GM19328 (cell line): ENCODE measurements around the gene IRX1.

Experiments
- ATAC-seq: cut with Tn5 transposase; IDR thresholded peaks from one replicate; pipeline ENCODE4 v1.9.1; 2021; ENCODE audit warnings: mild to moderate bottlenecking, moderate library complexity; ENCODE audit not compliant: unreplicated experiment

The IRX1 gene

DNA sequence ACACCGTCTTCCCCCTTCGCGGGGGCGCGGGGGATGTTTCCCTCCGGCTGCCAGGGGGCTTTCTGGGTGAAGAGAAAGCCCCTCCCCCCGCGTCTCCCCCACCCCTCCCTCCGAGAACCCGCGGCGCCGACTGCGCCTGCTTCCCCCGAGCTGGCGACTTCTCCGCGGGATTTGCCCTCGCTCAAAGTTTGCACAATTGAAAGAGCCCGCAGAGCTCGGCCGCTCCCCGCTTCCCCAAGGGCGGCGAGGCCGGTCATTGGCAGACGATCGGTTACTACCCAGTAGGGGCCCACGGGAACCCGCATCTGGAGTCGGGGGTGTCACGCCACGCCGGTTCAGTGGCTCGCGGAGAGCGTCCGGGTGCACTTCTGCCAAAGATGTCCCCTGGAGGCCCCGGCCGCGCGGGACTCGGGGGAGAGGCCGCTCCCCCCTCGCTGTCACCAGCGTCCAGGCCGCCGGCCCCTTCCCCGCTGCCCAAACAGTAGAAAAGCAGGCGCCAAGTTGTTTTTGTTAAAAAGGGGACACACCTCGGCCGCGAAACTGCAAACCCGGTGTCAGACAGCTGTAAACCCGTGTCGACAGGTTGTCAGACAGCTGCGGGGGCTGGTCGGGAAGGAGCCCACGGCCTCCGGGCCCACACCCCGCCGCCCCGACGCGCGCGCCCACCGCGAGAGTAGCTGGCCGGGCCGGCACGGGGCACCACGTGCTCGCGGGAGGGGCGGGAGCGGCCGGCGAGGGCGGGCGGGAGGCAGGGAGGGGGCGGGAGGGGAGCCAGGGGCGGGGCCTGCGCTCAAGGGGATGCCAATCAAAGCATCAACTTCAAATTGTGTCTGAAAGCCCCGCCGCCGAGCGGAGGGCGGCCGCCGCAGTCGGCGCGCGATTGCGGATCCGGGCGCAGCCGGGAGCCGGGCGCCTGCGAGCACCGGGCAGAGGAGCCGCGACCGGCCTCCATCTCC, at the start of gene IRX1:
Gene IRX1 (plus strand): TSS at position 827 of the 956 bp plus-strand sequence. CDS start 274 bp downstream, outside the sequence.
- no peak for ATAC-seq

DNA sequence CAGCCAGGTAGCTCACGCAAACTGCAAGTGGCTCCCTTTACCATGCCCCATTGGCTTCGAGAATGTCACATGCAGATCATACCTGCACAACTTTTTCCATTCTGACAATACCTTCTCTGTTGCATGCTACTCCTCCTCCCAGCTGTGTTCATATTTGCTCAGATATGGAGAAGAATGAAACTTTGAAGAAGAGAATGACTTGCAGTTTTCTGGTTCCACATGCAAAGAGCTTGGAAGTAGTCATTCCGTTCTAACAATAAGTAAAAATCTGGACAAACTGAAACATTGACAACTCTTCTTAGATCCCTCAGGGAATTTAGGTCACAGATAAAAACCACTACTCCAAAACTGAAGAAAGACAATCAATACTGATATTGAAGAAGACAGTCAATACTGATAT, 49.6 kb upstream of the IRX1 start:
- ATAC-seq = no peak

DNA sequence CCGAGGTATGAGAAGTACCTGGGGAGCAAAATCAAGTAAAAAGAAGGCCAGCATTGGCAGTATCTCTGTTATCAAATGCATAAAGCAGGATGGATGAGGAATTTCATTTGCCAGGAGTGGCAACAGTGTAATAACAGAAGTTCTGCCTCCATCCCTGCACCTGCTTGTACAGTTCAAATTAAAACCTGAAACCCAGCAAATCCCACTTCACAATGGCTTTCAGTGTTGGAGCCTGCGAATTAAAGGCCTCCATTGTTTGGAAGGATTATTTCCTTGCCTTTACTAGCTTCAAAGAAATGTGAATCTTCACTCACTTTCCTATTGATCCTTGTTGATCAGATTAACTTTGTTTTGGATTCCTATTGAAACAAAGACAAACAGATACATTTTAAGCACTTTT, 31.5 kb upstream of the IRX1 start:
- ATAC-seq = no peak

DNA sequence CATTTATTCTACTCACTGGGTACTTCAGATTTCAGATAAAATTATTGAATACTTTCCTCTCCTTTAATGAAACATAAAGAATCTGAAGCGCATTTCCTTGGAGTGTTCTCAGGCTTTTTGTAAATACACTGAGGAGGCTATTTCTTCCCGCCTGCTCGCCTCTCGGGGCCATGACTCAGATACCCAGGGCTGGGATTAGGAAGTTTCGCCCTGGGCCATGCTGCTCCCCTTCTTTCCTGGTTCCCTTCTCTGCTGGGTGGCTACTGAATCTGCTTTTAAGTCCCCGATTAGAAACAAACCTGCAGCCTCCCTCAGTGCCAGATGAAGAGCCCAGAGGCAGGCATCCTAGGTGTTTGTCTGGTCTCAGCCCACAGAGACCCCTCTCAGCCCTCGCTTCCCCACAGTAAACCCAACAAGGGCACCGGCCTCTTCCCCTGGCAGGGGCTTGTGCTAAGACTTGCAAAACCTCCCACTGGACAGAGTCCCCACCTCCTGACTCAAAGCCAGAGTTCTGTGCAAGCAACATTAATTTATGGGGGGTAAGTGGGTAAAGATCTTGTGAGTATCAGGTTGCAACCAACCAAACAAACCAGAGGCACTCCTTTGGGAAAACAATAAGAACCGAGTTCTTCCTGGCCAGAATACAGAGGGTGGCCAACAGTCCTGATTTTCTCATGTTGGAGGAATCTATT, 30.7 kb upstream of the IRX1 start:
- no peak for ATAC-seq

DNA sequence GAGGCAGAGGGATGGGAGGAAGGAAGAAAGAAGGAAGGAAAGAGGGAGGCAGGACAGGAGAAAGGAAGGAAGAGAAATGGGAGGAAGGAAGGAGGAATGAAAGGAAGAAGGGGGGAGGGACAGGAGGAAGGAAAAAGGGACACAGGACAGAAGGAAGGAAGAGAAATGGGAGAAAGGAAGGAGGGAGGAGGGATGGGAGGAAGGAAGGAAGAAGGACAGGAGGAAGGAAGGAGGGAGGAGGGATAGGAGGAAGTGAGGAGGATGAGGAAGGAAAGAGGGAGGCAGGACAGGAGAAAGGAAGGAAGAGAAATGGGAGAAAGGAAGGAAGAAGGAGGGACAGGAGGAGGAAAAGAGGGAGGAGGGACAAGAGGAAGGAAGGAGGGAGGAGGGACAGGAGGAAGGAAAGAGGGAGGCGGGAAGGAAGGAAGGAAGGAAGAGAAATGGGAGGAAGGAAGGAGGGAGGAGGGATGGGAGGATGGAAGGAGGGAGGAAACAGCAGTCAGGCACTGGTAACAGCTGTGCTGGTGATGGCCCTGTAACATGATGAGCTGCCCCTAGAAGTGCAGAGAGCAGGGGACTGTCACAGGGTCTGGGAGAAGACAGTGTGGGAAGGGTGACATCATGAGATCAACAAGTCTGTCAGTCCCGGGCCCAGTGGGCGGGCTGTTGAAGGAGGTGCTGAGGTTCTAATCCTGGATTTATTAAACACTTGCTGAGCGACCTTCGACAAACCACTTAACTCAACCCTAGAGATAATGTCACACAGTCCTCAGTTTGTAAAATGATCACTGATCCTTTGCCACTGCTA, 10.7 kb upstream of the IRX1 start:
- ATAC-seq = no peak

DNA sequence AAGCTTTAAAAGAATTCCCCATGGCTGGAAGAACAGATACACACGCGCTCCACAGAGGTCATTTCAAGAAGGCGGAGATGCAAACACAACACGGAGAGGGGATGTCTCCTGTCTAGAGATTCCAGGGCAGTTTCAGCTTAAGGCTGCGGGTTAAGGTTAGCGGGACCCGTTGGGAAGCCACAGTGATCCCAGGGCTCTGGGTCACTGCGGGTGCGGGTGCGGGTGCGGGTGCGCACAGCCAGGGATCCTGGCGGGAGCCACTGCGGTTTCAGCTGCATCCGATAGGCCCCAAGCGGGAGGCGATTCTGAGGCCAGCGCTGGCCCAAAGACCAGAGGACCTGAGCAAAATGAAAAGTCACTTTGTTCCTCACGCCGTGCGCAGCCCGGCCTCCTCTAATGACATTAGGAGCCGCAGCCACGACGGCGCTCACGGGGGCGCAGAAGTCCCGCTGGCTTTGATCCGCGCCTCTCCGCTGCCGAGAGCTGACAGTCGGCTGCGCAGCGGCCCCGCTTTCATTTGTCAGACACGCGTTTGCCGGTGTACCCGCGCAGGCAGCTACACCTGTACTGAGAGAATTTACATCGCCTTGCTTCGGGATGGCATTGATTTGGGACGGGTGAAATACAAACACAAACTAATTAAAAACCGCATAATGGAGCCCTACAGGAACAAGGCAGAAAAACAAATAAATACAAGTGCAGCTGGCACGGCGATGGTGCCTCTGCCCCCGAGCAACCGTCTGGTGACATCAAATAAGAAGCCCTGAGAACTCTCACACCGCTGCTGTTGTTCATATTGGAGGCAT, 5.3 kb upstream of the IRX1 start:
- ATAC-seq = no peak

DNA sequence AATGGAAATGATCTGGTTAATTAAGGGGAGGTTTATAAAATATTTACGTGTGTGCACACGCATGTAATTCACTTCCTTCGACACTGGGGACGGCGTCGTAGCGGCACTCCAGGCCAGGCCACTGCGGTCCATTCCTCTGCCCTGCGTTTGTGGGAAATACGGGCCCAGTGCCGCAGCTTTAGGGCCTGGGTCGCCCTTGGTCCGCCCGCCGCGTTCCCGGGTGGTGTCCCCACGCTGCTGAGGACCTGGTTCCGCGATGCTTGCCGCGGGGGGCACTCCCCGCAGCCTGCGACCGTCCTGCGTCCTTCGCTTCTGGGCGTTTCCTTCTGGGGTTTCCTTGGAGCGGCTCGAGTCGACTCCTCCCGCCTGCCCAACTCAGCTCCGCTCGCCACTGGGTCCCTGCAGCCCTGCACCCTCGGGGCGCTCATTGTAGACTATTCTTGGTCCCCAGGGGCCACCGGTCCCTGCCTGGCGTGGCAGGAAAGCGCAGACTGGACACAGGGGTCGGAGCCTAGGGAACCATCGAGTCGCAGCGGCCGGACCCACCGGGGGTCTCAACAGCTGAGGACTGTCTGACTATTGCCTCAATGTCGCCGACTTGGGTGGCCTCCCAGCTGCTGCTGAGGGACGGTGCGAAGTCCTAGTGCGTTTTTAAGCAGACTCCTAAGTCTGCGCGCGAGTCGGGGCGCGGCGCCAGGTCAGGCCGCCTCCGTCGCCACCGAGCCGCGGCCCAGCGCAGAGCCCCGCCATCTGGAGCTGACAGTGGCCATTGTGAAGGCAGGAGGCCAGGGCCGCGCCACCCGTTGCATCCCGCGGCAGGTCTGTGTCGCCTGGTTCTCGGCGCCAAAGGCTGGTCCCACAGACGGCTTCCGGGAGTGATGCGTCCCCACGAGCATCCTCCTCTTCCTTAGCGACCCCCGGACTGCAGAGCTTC, 4.4 kb upstream of the IRX1 start:
- ATAC-seq = no peak

DNA sequence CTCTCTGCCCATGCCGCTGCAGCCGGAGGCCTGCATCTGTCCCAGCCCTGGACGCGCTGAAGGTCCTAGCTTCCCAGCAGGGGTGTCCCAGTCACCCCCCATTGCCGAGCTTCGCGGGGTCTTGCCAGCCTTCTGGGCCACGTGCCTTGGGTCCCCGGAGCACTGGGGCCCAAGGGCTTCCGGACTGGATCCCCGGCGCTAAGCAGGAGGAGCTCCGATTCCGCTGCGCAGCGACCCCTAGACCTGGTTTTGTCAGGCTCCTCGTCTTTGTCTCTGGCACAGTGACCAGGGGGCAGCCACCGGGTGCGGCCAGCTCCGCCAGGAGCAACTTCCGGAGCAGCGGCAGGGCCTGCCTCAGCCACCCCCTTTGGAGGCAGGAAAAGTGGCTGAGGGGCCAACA, 3.3 kb upstream of the IRX1 start:
- ATAC-seq = no peak

DNA sequence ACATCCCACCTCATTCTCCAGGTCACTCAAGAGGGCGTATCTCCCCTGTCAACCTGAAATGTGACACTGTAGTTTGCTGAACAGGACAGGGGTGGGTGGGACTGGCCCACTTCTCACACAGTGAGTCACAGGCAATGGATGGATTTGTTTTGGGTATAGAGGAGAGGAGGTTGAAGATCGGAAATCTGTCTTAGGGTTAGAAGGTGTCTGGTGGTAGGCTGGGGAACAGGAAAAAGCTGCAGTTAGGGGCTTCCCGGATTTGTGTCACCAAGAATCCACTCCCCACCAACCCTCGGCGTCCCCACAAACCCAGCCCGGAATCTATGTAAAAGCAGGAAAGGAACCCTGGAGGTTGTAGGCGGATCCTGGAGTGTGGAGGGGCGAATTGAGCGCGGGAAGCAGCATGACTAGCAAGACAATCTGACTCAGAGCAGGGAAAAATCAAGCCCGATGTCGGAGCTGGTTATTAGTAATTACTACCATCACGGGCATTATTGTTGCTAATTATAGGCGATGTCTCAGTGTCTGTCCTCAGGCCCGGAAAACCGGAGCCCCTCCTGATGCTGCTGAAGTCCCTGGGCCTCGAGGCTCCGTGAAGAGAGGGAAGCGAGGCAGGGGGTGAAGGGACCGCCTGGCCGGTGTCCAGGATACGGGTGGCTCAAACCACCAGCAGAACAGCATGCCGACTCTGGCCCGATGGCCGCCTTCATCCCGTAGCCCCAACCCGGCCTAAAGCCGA, 1.7 kb upstream of the IRX1 start:
- no peak for ATAC-seq

DNA sequence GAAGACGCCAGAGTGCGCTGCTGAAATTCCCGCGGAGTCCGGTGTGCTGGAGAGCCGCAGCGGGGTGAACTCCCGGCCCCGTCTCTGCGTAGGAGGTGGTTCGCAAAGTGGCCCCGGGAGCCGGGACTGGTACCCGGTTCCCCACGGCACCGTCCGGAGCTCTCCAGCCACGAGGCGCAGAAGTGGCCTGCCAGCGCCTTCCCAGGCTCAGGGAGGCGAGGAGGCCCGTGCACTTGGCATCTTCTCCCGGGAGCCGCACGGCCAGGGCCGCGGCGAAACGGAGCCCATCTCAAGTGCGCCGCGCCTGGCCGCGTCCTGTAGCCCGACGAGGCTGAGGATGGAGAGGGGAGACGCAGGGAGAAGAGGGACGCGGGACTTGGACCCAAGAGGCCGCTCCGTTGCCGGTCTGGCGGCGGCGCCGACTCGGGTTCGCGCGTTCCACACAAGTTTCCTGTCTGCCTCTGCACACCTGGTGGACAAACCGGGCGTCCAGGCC, 1.1 kb upstream of the IRX1 start:
- ATAC-seq = no peak

DNA sequence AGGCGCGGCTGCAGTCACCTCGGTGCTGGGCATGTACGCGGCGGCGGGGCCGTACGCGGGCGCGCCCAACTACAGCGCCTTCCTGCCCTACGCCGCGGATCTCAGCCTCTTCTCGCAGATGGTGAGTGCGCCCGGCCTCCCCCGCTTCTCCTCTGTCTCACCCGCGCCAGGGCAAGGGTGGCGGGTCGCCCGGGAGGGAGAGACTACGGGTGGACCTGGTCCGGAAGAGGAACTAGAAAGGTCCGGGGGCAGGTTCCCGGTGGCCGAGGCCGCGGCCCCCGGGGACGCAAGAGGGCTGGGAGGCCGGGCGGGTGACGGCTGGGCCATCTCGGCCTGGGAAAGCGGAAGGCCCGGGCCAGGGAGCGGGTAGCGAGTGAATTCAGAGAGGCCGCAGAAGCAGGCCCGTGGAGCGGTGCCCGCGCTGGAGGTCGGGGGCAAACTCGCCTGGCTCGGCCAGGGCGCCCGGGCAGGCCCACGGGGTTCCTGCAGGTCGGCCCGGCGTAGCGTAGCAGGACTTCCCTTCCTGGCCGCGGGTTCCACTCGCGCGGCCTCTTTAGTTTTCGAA, 711 bp downstream of the IRX1 start:
- no peak for ATAC-seq

DNA sequence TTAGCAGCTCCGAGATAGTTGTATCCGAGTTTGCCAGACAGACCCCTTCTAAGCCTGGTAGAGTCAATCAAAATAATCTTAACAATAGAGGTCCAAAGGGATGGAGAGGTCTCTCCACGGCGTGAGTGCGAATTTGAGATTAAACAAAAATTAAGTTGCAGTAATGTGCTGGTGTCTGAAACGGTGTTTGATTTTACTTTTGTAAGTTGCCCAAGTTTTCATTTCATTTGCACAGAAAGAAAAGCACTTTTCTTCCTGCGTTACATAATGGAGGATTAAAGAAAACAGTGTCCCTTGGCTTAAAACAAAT, 1.2 kb downstream of the IRX1 start:
- no peak for ATAC-seq

DNA sequence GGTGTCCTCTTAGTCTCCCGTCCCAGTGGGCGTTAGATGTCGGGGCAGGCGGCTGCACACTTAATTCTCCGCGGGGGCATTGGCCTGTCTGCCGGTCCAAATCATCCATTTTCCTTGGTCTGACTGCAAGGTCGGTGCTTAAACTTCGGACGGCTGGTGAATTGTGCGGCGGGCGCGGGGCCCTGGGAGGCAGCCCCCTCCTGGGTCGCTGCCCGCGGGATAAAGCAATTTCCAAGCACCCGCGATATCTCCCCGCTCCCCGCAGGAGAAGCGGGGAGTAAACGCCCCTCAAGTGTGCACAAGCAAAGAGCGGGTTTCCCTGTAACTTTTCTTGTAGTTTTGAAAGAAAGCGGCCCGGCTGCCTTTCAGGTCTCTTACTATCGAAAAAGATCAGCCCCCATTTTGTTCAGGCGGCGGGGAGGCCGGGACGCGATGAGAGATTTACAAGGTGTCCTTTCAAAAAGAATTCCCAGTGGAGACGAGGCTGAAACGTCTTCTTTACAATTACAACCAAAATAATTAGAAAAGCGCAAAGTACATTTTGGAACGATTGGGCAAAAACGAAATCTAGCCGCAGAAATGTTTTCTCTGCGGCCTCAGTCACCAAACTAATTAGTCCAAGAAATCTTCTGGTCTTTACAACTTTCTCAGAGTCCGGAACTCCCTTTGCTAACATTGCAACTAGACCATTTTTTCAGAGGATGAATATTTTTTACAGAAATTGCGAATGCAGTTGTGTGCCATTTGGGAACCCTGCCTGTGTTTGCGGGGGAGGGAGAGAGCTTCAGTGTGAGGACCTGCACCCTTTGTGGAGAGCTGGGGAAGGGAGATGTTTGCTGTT, 1.8 kb downstream of the IRX1 start:
- ATAC-seq = no peak

DNA sequence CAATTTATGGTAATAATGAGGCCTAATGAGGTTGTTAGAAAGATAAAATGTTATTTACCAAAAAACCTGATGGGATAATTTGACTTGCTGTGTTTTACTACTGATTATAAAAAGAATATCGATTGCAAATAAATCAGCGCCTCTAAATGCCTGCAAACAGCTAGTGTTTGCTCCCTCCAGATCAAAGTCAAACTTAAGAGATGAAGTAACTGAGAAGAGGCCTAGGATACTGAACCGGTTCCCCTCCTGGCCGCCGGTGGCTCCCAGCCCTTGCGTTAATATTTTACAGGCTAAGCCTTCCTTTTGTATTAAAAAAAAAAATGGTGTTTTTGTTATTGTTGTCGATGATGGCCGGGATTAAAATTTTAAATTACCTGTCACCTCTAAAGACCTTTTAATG, 2.6 kb downstream of the IRX1 start:
- ATAC-seq = no peak

DNA sequence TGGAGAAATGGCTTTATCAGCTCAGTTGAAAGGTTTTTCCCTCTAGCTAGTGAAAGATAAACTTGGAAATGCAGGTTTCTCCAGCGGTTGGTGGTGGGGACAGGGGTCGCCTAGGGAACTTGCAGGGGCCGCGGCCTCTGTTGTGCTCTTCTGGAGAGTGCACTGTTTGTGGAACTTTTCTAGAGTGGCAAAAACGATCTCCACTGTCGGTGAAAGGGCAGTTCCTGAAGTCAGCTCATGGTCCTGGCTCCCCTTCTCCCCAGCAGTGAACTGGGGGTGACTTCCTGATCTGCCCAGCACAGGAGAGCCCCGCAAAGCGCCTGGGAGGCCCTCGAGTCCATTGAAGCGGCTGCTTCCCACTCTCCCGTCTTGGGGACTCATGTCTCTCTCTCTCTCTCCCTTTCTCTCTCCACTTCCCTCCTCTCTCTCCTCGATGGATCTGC, 3.2 kb downstream of the IRX1 start:
- ATAC-seq = no peak

DNA sequence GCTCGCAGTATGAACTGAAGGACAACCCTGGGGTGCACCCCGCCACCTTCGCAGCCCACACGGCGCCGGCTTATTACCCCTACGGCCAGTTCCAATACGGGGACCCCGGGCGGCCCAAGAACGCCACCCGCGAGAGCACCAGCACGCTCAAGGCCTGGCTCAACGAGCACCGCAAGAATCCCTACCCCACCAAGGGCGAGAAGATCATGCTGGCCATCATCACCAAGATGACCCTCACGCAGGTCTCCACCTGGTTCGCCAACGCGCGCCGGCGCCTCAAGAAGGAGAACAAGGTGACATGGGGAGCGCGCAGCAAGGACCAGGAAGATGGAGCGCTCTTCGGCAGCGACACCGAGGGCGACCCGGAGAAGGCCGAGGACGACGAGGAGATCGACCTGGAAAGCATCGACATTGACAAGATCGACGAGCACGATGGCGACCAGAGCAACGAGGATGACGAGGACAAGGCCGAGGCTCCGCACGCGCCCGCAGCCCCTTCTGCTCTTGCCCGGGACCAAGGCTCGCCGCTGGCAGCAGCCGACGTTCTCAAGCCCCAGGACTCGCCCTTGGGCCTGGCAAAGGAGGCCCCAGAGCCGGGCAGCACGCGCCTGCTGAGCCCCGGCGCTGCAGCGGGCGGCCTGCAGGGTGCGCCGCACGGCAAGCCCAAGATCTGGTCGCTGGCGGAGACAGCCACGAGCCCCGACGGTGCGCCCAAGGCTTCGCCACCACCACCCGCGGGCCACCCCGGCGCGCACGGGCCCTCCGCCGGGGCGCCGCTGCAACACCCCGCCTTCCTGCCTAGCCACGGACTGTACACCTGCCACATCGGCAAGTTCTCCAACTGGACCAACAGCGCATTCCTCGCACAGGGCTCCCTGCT, 3.8 kb downstream of the IRX1 start:
- no peak for ATAC-seq
